ENCODE results near the gene SMAP1. TPM values are rescaled to one million over a fixed set of nuclear protein-coding genes. Genes with fewer than 3 reads are reported as not detected.

The SMAP1 gene
- total and polyA plus RNA-seq, 10 donors = 12.0 to 28.2 (median 19.8) TPM

GRCh38 chr6:70779934-70780333 lies 112.3 kb downstream of the SMAP1 start:
- no peak for DNase-seq
- no peaks in the 10 kb centered on the region for H3K27me3 ChIP-seq (replicated peaks in 1 of 7)
- TF ChIP-seq, protein P1, sequence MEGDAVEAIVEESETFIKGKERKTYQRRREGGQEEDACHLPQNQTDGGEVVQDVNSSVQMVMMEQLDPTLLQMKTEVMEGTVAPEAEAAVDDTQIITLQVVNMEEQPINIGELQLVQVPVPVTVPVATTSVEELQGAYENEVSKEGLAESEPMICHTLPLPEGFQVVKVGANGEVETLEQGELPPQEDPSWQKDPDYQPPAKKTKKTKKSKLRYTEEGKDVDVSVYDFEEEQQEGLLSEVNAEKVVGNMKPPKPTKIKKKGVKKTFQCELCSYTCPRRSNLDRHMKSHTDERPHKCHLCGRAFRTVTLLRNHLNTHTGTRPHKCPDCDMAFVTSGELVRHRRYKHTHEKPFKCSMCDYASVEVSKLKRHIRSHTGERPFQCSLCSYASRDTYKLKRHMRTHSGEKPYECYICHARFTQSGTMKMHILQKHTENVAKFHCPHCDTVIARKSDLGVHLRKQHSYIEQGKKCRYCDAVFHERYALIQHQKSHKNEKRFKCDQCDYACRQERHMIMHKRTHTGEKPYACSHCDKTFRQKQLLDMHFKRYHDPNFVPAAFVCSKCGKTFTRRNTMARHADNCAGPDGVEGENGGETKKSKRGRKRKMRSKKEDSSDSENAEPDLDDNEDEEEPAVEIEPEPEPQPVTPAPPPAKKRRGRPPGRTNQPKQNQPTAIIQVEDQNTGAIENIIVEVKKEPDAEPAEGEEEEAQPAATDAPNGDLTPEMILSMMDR (IDR thresholded peaks at IDR 0.05 in 8 of 11, conservative IDR thresholded peaks at IDR 0.05 in 3 of 11) = no peak
- TF ChIP-seq POLR2AphosphoS5 (IDR thresholded peaks at IDR 0.05) (no peak), POLR2A (IDR thresholded peaks at IDR 0.05) (no peak)
- no peaks in the 10 kb centered on the region for H3K4me1 ChIP-seq
- no peak overlapping the region for H3K4me3 ChIP-seq
- H3K9me3 ChIP-seq = peaks cover 0 to 9% (median 0%) of the 10 kb centered on the region in 8 donors
- no peak overlapping the region for H3K27ac ChIP-seq
- 93 to 100% (median 98%) methylated on average over 2 of the region's 2 CpGs for WGBS, 5 donors
- intact Hi-C loops (cut with DNase I; ENCODE audit: low total_unique reads) = no loop called here
- H3K36me3 ChIP-seq = peaks cover 0 to 37% (median 4%) of the 10 kb centered on the region in 6 donors

GRCh38 chr6:70790483-70791224 lies 123.0 kb downstream of the SMAP1 start:
- H3K4me3 ChIP-seq = no peak overlapping the region
- no peak for DNase-seq
- whole genome bisulfite sequencing, 5 donors = 83 to 92% (median 87%) methylated on average over 3 of the region's 3 CpGs
- no peaks in the 10 kb centered on the region for H3K4me1 ChIP-seq
- H3K36me3 ChIP-seq = peaks cover 0 to 15% (median 0%) of the 10 kb centered on the region in 6 donors
- TF ChIP-seq POLR2AphosphoS5 (IDR thresholded peaks at IDR 0.05) = no peak
- peaks cover 0 to 28% (median 2%) of the 10 kb centered on the region in 8 donors for H3K9me3 ChIP-seq
- H3K27me3 ChIP-seq (replicated peaks in 1 of 7) = no peaks in the 10 kb centered on the region
- H3K27ac ChIP-seq = no peak overlapping the region
- intact Hi-C loops (cut with DNase I; ENCODE audit: low total_unique reads) = no loop called here

DNA sequence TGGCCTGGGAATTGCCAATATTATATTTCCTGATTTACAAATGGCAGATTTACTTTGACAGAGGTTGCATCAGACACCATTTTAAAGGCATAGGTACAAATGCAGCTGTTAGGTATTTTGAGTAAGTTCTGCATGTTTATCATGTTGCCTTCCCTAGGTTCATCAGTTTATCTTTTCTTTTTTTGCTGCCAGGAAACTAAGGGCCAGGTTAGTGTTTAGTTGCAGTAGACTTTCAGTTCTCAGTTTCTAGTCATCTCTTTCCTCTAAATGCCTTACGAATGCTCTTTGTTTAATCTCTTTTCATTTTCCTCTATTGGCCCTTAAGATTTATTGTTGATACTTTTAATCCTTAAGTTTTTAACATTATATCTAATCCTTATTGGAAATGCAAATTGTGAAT lies 129.9 kb downstream of the SMAP1 start:
- no peak overlapping the region for H3K4me3 ChIP-seq
- intact Hi-C loops (cut with DNase I; ENCODE audit: low total_unique reads) = no loop called here
- DNase-seq = no peak

DNA sequence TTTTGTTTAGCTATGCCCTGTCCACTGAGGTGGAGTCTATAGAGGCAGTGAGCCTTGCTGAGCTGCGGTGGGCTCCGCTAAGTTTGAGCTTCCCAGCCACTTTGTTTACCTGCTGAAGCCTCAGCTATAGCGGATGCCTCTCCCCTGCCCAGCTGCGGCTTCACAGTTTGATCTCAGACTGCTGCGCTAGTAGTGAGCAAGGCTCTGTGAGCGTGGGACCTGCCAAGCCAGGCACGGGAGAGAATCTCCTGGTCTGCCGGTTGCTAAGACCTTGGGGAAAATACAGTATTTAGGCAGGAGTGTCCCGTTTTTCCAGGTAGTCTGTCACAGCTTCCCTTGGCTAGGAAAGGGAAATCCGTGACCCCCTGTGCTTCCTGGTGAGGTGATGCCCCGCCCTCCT lies 138.4 kb downstream of the SMAP1 start:
- no peak for DNase-seq
- TF ChIP-seq POLR2AphosphoS5 (IDR thresholded peaks at IDR 0.05) (no peak), POLR2A (IDR thresholded peaks at IDR 0.05) (no peak)
- TF ChIP-seq, protein P1 (IDR thresholded peaks at IDR 0.05 in 8 of 11, conservative IDR thresholded peaks at IDR 0.05 in 3 of 11) = no peak
- Histone ChIP-seq H3K4me1 (no peaks in the 10 kb centered on the region), H3K27me3 (replicated peaks in 1 of 7) (no peaks in the 10 kb centered on the region), H3K27ac (no peak overlapping the region), H3K36me3 (peaks cover 0 to 49% (median 9%) of the 10 kb centered on the region in 6 donors), H3K4me3 (no peak overlapping the region), H3K9me3 (peaks cover 0 to 16% (median 2%) of the 10 kb centered on the region in 8 donors)
- whole genome bisulfite sequencing, 5 donors = 95 to 98% (median 97%) methylated on average over 11 of the region's 11 CpGs
- intact Hi-C loops (cut with DNase I; ENCODE audit: low total_unique reads) = no loop called here

More for the DNA sequence above, 129.9 kb downstream of the SMAP1 start:
- Histone ChIP-seq H3K36me3 (peaks cover 0 to 37% (median 4%) of the 10 kb centered on the region in 6 donors), H3K27me3 (replicated peaks in 1 of 7) (no peaks in the 10 kb centered on the region), H3K4me1 (no peaks in the 10 kb centered on the region), H3K27ac (no peak overlapping the region), H3K9me3 (peaks cover 0 to 18% (median 4%) of the 10 kb centered on the region in 8 donors)
- 61 to 74% (median 71%) methylated on average over 1 of the region's 1 CpG for WGBS, 5 donors
- no peak for TF ChIP-seq POLR2AphosphoS5 (IDR thresholded peaks at IDR 0.05)
- TF ChIP-seq POLR2A (IDR thresholded peaks at IDR 0.05) = no peak
- TF ChIP-seq, protein P1 (IDR thresholded peaks at IDR 0.05 in 8 of 11, conservative IDR thresholded peaks at IDR 0.05 in 3 of 11) = no peak

Measured in spleen (tissue), 11 donors.